HG03460 (cell line): ENCODE results near the gene DNAAF8.

Source experiments
- ATAC-seq: cut with Tn5 transposase; IDR thresholded peaks from one replicate; pipeline ENCODE4 v1.9.1; 2021; ENCODE audit not compliant: unreplicated experiment

DNAAF8 gene

DNA sequence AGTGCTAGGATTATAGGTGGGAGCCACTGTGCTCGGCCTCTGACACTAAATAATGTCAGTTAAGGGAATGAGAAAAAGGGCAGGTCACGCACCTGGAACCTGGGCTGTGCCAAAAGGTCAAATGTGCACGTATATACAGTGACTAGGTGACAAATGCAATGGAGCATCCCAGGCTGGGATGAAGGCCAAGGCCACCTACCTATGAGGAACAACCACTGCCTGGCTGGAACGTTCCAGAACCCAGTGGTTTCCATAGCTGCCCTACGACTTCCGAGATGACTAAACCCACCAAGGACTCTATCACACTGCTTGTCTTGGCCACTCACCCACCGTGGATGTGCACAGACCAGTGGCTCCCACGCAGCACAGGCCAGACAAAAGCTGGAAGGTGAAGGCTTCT is 16.6 kb downstream of the DNAAF8 start:
- no peak for ATAC-seq

GRCh38 chr16:4752351-4753100 is 18.2 kb downstream of the DNAAF8 start:
- no peak for ATAC-seq

GRCh38 chr16:4753227-4753626 is 18.9 kb downstream of the DNAAF8 start:
- no peak for ATAC-seq

- no peak for ATAC-seq
Measured at GRCh38 chr16:4754865-4755264, 20.5 kb downstream of the DNAAF8 start.

DNA sequence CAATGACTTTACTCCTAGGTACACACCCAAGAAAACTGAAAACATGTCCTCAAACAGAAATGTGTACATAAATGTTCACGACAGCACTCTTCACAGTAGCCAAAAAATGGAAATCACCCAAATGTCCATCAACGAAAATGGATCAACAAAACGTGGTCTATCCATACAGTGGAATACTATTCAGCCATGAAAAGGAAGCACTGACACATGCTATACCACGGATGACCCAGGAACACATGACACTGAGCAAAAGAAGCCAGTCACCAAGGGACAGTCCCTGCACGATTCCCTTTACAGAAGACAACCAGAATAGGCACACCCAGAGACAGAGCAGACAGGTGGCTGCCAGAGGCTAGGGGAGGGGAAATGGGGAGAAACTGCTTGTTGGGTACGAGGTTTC is 21.4 kb downstream of the DNAAF8 start:
- ATAC-seq, result no peak

DNA sequence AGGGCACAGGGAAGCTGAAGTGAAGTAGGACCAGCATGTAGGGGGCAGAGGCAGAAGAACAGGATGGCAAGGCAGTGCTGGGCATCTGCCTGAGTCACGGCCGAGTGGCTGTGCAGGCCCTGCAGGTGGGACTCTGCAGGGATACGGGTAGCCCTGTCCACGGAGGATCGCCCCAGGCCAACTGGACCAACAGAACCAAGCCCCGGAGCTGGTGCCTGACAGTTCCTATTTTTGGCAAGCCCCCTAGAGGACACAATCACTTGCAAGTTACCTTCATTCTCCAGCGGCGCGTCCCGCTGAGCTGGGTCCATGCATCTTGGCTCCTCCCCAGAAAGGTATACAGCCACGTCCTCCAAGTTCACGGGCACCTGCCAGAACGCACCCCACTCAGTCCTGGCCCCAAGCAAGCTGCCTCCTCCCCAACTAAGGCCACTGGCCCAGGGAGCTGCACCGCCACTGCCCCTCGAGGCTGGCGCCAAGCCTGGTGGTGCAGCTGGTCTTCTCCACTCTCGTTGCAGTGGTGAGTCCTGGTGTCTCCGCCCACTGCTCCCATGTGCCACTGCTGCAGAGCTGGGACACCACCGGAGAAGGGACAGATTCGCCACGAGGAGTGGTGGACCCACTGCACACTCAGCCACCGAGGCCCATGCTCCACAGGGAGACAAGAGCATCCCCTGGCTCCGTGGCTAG is 26.0 kb downstream of the DNAAF8 start:
- no peak for ATAC-seq

- ATAC-seq, result no peak
Measured at GRCh38 chr16:4762205-4762604, 27.9 kb downstream of the DNAAF8 start.

DNA sequence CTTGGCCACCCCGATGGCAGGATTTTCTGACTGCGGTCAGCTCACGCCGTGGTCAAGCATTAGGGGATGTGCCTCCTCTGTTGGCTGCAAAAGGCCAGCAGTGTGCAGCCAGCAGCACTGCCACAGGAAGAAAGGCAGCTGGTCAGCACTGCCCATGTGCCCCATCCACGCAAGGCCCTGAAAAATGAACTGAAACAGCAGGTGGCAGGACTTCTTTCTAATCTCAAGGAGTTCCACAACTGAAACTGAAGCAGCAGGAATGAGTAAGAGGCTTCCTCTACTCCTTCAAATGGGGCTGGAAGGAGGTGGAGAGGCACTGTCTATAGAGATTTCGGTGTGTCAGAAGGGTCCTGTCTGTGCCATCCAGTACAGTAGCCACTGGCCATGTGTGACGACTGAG is 29.5 kb downstream of the DNAAF8 start:
- no peak for ATAC-seq

DNA sequence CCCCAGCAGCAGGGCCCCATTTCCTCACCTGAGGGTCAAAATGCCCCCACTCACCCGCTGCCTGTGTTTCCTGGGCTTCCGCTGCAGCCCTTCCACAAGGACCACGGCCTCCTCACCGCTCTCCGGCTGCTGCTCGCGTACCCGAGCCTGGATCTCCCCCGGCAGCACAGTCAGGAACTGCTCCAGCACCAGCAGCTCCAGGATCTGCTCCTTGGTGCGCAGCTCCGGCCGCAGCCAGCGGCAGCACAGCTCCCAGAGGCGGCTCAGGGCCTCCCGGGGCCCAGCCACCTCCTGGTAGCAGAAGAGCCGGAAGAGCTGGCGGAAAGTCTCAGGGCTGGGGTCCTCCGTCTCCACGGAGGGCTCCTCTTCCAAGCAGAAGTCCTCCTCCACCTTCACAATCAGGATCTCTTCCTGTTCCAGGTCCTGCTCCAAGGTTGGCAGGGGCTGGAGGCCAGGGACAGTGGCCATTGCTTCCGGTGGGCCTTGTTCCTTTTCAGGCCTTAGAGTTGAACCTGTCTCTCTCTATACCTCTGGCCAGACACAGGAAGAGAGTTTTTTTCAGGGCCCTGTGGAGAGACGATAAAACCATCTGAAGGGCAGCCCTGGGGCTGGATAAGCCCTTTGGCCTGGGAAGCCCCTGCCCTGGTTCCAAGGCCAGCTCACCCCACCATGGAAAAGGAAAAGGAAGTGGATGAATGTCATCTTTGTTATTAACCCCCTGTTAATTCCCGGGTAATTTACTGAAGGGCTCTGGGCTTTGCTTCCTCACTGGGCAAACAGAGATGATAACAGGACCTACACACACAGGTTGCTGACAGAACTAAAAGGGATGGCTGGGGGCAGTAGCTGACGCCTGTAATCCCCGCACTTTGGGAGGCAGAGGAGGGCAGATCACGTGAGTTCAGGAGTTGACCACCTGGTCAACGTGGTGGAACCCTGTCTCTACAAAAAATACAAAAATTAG is 31.5 kb downstream of the DNAAF8 start:
- no peak for ATAC-seq

GRCh38 chr16:4766875-4767628 is 32.7 kb downstream of the DNAAF8 start, which contains the start of gene ZNF500:
Gene ZNF500 (minus strand): TSS chr16:4767162. CDS start chr16:4765978, 1,184 bp downstream.
- peak; percentile 79 for ATAC-seq

DNA sequence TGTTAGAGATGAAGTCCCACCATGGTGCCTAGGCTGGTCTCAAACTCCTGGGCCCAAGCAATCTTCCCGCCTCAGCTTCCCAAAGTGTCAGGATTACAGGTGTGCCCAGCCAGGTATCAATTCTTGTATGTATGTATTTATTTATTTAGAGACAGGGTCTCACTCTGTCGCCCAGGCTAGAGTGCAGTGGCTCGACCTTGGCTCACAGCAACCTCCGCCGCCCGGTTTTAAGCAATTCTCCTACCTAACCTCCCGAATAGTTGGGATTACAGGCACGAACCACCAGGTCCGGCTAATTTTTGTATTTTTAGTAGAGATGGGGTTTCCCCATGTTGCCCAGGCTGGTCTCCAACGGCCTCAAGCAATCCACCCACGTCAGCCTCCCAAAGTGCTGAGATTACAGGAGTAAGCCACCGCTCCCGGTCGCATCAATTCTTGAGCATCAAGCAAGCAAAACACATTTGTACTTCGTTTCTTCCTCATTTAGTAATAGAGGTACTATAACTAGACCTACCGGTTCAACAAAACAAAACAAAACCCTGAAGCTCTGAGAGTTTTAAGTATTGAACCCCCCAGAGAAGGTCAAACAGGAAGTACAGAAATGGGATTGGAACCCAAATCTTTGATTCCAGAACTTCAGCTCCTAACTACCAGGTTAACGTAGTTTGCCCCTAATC is 33.7 kb downstream of the DNAAF8 start:
- no peak for ATAC-seq

- ATAC-seq, result peak; percentile 60
Measured at GRCh38 chr16:4768549-4769305, 34.4 kb downstream of the DNAAF8 start.

DNA sequence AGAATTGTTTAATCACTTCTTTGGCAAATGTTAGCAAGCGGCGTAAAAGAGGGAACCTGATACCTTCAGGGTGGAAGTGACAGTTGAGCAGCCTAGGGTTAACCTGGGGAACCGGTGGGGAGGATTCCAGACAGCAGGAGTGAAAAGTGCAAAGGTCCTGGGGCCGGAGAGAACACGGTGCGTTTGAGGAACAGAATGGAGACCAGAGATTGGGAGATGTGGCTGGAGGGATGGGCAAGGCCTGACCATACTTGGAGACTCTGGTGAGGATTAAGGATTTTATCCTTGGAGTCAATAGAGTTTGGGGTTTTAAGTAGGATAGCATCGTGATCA is 34.9 kb downstream of the DNAAF8 start:
- ATAC-seq, result no peak

DNA sequence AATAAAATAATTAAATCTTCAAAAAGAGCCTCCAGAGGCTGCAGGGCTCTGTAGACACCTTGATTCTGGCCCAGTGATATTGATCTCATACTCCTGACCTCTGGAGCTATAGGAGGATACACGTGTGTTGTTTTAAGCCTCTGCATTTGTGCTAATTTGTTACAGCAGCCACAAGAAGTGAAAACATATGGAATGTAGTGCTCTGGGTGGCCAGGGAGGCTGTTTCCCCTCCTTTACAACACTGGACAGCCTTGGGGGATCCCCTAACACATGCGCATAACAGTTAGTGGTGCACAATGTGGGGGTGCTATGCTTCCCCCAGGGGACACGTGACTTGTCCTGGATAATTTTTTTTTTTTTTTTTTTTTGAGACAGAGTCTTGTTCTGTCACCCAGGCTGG is 37.3 kb downstream of the DNAAF8 start:
- no peak for ATAC-seq

DNA sequence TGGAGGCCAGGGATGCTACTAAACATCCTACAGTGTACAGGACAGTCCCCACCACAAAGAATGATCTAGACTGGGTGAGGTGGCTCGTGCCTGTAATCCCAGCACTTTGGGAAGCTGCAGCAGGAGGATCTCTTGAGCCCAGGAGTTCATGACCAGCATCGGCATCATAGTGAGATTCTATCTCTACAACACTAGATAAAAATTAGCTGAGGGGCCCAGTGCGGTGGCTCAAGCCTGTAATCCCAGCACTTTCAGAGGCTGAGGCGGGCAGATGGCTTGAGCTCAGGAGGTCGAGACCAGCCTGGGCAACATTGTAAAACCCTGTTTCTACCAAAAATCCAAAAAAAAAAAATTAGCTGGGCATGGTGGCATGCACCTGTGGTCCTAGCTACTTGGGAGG is 38.0 kb downstream of the DNAAF8 start:
- ATAC-seq, result no peak

DNA sequence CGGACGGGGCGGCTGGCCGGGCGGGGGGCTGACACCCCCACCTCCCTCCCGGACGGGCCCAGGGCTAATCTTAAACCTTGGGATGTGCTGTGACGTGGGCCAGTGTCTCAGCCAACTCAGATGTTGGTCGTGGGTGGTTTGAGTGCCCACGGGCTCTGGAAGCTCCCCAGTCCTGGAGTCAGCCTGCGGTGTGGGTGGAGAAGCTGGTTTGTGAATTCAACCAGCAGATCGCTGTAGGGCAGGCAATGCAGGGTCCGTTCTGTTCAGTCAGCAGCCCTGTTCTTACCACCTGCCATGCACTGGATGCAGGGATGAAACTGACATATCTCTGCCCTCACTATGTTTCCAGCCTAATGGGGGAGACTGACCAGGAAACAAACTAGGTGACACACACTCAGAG is 40.7 kb downstream of the DNAAF8 start:
- ATAC-seq, result no peak

GRCh38 chr16:4776141-4776705 is 41.9 kb downstream of the DNAAF8 start:
- no peak for ATAC-seq

DNA sequence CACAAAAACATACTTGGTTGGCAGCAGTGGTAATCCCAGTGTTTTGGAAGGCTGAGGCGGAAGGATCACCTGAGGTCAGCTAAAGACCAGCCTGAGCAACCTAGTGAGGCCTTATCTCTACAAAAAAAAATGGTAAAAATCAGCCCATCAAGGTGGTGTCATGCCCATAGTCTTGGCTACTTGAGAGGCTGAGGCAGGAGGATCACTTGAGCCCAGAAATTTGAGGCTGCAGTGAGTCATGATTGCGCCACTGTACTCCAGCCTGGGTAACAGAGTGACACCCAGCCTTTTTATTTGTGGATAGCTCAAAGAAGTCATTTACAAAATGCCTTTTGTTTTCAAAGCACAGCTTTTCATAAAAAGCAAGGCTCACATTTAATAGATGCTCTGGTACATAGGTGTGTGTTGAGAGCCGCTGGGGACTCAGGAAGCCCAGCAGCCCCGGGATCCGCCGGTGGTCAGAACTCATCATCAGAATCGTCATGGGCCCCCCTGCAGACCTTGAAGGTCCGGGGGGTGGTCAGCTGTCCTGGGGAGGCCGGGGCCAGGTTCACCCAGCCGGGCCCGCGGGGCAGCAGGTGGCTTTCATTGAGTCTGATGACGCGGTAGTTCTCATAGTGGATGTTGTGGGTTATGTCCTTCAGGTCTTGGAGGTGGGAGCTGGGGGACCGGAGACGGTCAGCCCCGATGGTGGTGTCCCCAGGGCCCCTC is 43.2 kb downstream of the DNAAF8 start:
- no peak for ATAC-seq

- no peak for ATAC-seq
Measured at GRCh38 chr16:4778050-4778392, 43.7 kb downstream of the DNAAF8 start.
